ENCODE measurements around the gene OTOG.

Gene OTOG

DNA sequence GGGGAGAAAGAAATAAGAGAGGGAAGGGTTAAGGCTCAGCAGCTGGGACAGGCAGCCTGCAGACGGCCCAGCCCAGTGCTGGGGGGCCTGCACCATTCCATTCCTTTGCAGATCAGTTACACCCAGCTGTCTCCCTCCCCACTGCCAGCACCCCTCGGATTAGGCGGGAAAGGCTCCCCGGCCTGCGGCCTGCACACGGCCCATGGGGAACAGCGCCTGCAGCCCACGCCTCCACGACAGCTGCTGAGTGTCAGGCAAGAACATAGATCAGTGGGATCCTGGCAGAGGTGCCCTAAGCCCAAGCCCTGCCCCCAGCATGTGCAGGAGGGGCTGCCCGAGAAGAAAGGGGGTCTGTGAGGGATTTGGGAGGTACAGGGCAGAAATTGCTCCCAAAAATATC, 106.6 kb downstream of the OTOG start:
- no peak for DNase-seq

DNA sequence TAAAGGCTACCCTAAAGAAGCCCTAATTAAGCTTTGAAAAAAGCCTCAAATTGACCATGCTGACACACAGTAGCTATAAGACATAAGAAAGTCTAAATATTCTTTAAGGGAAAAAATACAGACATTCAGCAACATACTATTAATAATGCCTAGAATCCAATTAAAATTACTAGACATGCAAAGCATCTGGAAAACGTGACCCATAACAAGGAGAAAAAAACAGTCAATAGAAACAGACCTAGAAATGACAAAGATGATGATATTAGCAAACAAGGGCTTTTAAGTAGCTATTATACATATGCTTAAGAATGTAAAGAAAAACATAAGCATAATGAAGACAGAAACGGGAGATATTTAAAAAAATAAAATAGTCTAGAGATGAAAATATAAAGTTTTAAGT, 108.6 kb downstream of the OTOG start:
- DNase-seq = no peak

DNA sequence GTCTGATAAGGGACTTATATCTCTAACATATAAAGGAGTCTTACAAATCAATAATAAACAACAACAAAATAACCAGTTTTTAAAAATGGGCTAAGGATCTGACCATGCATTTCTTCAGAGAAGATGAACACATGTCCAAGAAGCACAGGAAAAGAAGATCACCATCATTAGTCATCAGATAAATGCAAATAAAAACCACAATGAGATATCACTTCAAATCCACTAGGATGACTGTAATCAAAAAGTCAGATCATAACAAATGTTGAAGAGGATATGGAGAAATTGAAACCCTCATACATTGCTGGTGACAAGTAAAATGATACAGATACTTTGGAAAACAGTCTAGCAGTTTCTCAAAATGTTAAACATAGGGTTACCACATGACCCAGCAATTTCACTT, 111.2 kb downstream of the OTOG start:
- no peak for DNase-seq

DNA sequence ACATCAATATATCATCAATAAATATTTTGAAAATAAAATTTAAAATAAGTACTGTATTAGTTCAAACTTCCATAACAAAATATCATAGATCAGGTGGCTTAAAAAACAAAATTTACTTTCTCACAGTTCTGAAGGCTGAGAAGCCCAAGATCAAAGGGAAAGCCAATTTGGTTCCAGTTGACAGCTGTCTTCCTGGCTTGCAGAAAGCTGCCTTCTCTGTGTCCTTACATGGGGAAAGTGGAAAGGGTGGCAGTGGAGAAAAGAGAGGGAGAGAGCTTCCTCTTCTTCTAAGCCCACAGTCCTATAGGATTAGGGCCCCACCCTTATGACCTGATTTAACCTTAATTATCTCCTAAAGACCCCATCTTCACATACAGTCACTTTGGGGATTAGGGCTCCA, 121.1 kb downstream of the OTOG start:
- no peak for DNase-seq

DNA sequence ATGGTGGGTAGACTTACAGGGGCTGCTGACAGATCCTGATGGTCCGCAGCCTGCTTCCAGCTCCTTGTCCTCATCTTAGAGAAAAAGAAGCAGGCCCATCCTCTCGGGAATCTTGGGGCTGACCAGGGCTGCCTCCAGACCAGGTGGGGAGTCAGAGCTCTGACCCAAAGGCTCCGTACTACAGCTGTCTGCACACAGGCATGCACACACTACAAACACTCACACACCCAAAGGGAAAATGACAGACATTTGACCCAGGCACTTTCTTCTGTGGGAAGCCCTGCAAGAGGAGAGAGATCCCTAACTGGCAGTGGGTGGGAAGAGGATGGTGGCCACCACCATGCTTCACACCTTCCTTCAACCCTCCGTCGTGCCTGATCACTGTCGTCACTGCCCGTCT, 125.4 kb downstream of the OTOG start:
- no peak for DNase-seq

DNA sequence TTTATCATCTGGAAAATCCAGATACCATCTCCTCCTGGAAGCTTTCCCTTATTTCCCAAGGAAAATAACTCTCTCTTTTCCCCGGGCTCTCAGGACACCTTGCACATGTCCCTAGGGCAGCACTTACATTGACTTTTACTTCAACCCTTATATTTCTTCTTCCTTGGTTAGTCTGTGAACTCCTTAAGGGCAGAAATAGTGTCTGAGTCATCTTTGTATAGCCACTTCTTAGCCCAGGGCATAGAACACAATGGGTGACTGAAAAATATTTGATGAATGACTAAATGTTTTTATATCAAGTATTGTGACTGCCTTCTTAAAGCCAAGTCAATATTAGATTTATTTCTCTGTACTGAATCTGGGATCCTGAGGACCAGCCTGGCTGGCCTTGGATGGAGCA, 126.9 kb downstream of the OTOG start:
- no peak for DNase-seq

DNA sequence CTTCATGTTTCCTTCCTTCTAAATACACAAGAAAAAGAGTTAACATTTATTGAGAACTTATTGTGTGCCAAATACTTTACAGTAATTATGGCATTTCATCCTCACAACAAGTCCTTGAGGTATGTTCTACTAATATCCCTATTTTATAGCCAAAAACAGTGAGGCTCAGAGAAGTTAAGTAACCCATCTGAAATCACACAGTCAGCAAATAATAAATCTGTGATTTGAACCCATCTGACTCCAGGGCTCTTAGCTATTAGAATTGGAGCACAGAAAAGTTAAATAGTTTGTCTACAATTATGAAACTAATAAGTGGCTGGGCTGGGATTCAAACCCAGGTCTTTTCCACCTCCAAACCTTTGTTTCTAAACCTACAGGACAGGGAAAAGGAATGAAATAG, 135.8 kb downstream of the OTOG start:
- no peak for DNase-seq

DNA sequence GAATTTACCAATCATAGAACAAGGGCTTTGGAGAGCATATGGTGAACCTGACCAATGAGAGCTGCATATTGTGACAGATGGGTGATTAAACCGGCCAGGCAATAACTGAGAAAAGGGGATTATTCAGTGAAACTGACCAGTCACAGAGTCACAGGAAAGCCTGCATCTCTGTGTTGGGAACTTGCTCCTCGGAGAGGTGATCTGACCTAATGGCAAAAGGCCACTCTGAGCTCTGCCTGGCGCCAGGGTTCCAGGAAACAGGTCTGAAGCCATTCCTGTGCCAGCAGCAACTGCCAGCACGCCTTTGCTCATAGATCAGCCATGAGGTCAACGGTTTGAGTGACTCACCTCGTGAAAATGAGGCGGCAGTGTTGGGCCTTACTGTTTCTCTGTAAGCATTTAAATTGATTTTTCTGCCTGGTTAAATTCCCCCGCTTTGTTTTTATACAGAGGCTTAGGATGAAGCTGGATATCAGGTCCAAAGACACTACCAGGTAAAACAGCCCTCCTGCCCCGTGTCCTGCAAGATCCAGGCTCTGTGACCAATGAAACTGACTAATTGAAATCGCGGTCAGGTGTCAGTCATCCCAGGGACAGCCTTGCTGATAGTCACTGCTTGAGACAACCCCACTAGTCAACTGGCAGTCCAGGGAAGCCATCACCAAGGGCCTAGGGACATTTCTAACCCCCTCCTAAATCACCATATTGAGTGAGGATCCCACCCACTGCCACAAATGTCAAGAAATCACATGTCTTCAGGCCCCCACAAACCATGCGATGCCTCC, 136.5 kb downstream of the OTOG start:
- DNase-seq = no peak

DNA sequence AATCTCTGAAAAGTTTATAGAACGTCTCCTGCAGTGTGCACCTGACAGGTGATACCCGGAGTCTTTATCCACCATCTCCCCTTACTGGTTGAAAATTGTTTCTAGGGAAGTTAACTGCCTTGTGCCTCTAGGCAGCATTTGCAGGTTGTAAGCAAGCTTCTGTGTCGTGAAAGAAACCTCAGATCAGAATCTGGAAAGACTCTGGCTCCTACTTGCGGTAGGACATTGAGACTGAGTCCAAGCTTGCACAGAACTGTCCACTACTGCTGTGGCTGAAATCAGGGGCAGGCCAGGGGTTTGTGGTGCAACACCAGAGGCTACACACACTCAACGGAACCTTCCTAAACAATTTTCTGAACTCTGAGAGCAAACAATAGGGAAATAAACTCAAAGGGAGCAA, 137.5 kb downstream of the OTOG start:
- DNase-seq = no peak

DNA sequence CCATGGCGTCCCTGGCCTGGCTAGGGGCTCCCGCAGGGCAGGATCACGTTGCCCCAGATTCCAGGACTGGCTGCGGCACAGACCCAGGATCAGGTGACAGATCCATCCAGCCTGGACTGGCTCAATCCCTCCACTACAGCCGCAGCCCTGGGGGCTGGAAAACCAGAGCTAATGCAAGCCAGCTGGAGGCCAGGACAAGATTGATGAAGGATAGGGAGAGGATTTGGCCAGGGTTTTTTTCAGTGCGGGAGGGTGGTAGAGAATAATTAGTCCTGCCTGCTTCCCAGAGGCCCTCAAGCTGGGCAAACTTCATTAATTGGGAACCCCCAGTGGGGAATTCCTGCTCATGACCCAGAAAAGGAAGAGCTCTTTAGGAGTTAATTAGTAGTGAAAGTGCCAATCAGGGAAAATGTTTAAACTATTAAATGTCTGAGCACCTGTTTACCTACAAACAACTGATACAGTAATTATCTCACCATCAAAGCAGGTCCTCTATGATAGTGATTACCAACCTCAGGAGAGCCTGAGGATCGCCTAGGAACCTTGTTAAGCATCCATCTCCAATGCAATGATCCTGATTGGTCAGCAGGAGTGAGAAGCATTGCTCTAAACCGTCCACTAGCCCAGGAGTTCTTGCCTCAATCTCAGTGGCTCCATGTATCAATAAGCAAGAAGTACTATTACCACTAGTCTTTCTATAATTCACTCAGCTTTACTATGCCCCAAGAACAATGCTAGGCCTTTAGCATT, 139.3 kb downstream of the OTOG start:
- DNase-seq = no peak

DNA sequence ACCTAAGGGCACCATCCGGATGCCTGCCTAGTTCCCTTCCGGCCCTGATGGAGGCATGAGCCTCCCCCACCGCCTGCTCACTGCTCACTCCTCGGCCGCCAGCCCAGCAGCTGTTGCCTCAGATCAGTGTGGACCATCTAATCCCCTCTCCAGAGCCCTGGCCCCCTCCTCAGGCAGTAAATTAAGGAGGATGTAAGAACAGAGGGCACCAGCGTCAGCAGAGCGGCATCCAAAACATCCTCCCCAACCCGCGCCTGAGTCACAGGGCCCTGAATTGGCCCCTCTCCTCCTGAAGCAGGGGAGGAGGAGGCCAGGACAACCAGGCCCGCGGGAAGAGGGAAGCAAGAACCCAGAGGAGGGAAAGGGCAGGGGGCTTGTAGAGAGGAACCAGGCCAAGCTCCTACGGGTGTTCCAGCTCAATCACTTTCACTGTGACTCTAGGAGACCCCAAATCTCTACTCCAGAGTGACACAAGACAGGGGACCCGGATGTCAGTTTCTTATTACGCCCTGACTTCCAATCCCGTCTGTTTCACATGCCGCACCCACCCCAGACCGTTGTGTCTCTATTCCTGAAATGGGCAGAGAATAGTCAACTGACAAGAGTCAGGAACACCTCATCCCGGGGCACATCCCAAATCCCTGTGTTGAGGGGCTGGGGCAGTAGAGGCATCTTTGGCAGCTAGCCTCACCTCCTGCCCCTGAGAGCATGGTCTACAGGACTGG, 141.0 kb downstream of the OTOG start:
- DNase-seq = no peak

DNA sequence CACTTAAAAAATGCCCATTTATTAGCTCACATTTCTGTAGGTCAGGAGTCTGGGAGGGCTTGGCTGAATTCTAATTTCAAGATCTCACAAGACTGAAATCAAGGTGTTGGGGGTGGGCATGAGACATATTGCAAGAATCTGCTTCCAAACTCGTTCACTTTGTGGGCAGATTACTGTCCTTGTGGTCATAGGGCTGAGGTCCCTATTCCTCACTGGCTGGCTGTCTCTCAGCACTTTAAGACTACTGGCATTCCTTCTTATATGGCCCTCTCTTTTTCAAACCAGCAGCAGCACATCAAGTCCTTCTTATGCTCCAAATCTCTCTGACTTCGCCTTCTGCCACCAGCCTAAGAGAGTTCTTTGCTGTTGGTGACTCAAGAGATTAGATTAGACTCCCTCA, 144.5 kb downstream of the OTOG start:
- DNase-seq = no peak

DNA sequence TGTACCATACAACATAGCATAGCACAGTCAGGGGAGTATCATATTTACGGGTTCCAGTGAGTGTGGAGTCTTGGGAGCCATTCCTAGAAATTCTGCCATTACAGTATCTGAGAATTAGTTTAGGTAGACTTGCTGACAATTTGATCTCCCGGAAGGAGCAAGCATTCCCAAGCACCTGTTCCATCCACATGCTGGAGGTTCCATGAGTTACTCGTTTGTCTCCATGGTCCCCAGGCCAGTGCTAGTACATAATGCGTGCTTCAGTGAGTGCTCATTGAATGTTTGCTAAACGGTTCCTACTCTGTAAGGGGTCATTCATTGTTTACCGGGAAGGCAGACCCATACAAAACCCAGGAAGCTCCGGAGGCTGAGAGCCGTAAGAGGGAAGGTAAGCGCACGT, 144.9 kb downstream of the OTOG start:
- DNase-seq = no peak

DNA sequence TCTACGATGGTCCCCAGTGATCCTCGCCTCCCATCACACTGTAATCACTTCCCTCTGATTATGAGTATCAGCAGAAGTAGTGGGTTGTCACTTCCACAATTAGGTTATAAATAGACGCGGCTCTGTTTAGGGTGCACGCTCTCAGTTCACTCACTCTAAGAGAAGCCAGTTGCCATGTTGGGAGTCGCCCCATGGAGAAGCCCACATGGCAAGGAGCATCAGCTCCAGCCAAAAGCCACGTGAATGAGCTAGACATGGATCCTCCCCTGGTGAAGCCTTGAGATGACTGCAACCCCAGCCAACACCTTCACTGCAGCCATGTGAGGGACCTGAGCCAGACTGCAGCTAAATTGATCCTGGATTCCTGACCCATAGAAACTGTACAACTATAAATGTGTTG, 145.9 kb downstream of the OTOG start:
- no peak for DNase-seq

DNA sequence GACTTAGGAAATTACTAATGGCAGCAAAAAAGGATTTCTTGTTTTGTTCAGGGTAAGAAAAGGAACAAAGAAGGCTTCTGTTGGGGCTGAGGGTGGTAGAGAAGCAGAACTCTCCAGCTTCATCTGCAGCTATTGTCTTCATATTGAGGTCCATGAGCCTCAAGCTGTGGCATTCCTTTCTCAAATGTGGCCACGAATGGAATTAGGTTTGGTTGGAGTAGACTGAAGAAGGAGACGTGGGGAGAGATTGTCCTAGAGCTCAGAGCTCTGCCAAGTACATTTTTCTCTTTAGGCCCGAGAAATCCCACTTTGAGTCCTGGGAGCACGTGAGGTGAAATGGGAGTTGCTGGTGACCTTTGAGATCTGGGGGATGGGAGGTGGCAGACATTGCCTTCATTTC, 146.5 kb downstream of the OTOG start:
- DNase-seq = no peak

DNA sequence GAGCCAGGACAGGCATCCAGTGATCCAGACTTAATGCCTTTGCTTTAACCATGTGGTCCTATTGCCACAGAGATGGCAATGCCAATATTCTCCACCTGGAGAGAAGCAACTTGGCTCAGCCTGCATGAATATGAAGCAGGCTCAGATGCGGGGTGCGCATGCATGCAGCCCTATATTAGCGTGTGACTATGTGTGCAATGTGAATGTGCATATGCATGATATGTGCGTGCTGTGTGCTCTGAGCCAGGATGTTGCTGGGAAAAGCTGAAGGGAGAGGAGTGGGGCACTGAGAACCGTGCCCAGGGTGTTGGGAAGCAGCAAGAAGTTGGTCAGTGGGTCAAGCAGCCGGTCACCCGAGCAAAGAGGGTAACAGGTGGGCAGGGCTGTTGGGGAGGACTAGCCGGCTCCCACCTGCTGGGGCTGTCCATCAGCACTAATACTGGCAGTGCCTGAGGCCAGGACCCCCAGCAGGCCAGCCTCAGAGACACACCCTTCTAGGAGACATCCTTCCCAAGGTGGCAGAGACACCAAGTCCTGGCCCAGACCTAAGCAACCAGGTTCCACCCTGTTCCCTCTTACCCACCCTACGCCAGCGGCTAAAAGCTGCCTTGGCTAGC, 147.5 kb downstream of the OTOG start:
- no peak for DNase-seq

DNA sequence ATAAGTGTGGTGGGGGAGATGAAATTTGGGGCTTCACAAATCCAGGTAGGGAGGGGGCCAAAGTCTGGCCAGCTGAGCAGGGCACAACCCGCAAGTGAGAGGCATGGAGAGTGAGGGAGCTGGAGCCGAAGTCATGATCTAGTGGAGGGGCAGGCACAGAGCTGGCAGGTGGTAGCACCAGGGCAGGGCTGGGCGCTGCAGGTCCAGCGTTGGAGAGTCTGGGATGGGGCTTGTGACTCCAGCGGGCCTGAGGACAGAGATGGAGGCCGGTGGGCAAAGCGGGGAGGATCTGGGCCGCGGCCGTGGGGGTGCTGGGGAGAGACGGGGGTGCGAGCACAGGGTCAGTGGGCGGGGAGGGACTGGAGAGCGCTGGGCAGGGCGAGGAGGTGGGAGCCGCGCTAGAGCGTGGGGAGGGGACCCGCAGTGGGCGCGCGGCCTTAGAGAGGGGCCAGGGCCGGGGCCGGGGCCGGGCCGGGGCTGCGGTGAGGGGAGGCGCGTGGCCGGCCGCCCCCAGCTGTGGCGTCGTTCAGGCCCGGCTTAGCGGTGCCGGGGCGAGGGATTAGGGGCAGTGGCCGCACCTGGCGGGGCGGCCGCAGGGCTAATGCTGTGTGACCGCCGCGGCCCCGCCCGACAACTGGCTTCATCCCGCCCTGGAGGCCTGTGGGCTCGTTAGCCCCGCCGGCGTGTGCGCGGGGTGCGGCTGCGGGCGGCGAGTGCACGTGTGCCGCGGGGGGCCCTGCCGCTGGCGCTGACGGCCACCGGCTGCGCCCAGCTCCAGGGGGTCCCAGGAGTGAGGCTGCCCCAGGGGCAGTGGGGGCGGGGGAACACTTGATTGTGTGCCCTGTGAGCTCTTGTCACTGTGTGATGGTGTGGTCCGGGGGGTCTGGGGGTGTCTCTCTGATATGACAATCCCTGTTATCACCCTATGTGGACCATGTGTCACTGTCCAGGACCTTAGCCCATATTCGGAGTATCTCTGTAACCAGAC, 148.7 kb downstream of the OTOG start:
- DNase-seq = no peak

DNA sequence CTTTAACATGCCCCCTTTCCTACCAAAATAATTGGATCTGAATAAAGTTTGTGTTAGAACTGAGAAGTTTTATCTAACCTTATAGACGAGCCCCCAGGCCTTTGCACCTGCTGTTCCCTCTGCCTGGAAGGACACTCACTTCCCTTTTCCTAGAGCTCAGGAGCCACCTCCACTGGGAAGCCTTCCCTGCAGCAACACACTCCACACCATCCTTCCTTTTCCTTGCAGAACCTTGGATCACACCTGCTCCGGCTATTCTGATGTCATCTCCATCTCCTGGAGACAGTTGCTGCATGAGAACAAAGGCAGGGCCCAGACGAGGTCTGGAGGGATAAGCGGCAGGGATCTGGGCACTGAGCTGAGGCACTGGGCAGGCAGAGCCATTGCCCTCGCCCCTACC, 149.7 kb downstream of the OTOG start:
- no peak for DNase-seq
